Measurements from ENCODE around the gene SLC18A3. TPM values are rescaled to one million over a fixed set of nuclear protein-coding genes. Genes with fewer than 3 reads are reported as not detected.

Gene SLC18A3
- total RNA-seq, 1 experiment from 2014 or later, result not detected

GRCh38 chr10:49605216-49605938 is 4.7 kb upstream of the SLC18A3 start:
- CTCF ChIA-PET, result no interaction called here
- intact Hi-C loops (cut with micrococcal nuclease; ENCODE audit: unreplicated experiment), result no loop called here
- no peak overlapping the region for H3K27ac ChIP-seq (ENCODE audit: low read length)

GRCh38 chr10:49605939-49606509 is 4.1 kb upstream of the SLC18A3 start:
- Histone ChIP-seq H3K36me3 (ENCODE audit: control insufficient read depth, insufficient read depth, low read length) (no peaks in the 10 kb centered on the region), H3K27ac (ENCODE audit: low read length) (no peak overlapping the region), H3K9me3 (ENCODE audit: control insufficient read depth, insufficient read depth, low read depth, low read length) (no peaks in the 10 kb centered on the region), H3K4me1 (ENCODE audit: control insufficient read depth, insufficient read depth, low read length) (no peaks in the 10 kb centered on the region), H3K4me3 (ENCODE audit: low read depth in 2 of 2, low read length in 2 of 2) (no peak overlapping the region), H3K27me3 (ENCODE audit: control insufficient read depth, insufficient read depth, low read length) (peaks cover 24% of the 10 kb centered on the region)
- in situ Hi-C loops (cut with HindIII; ENCODE audit: low pct_unique_long_range_greater_than_20kb, low sequenced_read_pairs), result no loop called here
- DNase-seq (ENCODE audit: low read depth, low spot score) (no peak), ATAC-seq (no peak)
- CTCF ChIA-PET, result interaction anchor here (0.7 kb wide), 1 partner anchor 10 kb away, joined by 3 read pairs; no protein-coding TSS in a partner anchor
- intact Hi-C loops (cut with micrococcal nuclease; ENCODE audit: unreplicated experiment), result no loop called here
- POLR2A ChIA-PET, result no interaction called here
- TF ChIP-seq POLR2AphosphoS5 (IDR thresholded peaks at IDR 0.05; ENCODE audit: low read depth, low read length) (no peak), SIN3A (IDR thresholded peaks at IDR 0.05; ENCODE audit: borderline replicate concordance, insufficient read depth, low read depth, low read length) (no peak), TCF7L2 (IDR thresholded peaks at IDR 0.05; ENCODE audit: low read depth, low read length) (no peak)
- TF ChIP-seq, protein P1, sequence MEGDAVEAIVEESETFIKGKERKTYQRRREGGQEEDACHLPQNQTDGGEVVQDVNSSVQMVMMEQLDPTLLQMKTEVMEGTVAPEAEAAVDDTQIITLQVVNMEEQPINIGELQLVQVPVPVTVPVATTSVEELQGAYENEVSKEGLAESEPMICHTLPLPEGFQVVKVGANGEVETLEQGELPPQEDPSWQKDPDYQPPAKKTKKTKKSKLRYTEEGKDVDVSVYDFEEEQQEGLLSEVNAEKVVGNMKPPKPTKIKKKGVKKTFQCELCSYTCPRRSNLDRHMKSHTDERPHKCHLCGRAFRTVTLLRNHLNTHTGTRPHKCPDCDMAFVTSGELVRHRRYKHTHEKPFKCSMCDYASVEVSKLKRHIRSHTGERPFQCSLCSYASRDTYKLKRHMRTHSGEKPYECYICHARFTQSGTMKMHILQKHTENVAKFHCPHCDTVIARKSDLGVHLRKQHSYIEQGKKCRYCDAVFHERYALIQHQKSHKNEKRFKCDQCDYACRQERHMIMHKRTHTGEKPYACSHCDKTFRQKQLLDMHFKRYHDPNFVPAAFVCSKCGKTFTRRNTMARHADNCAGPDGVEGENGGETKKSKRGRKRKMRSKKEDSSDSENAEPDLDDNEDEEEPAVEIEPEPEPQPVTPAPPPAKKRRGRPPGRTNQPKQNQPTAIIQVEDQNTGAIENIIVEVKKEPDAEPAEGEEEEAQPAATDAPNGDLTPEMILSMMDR (IDR thresholded peaks at IDR 0.05), result no peak
- TF ChIP-seq, protein P2, sequence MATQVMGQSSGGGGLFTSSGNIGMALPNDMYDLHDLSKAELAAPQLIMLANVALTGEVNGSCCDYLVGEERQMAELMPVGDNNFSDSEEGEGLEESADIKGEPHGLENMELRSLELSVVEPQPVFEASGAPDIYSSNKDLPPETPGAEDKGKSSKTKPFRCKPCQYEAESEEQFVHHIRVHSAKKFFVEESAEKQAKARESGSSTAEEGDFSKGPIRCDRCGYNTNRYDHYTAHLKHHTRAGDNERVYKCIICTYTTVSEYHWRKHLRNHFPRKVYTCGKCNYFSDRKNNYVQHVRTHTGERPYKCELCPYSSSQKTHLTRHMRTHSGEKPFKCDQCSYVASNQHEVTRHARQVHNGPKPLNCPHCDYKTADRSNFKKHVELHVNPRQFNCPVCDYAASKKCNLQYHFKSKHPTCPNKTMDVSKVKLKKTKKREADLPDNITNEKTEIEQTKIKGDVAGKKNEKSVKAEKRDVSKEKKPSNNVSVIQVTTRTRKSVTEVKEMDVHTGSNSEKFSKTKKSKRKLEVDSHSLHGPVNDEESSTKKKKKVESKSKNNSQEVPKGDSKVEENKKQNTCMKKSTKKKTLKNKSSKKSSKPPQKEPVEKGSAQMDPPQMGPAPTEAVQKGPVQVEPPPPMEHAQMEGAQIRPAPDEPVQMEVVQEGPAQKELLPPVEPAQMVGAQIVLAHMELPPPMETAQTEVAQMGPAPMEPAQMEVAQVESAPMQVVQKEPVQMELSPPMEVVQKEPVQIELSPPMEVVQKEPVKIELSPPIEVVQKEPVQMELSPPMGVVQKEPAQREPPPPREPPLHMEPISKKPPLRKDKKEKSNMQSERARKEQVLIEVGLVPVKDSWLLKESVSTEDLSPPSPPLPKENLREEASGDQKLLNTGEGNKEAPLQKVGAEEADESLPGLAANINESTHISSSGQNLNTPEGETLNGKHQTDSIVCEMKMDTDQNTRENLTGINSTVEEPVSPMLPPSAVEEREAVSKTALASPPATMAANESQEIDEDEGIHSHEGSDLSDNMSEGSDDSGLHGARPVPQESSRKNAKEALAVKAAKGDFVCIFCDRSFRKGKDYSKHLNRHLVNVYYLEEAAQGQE (IDR thresholded peaks at IDR 0.05; ENCODE audit: insufficient read depth in 1 of 2, low read depth in 2 of 2, low read length in 1 of 2), result no peak
- no TSS peak for BruUV-seq (replicated peaks)

More at GRCh38 chr10:49605216-49605938, 4.7 kb upstream of the SLC18A3 start:
- DNase-seq (ENCODE audit: low read depth, low spot score), result no peak
- Histone ChIP-seq H3K9me3 (ENCODE audit: control insufficient read depth, insufficient read depth, low read depth, low read length) (no peaks in the 10 kb centered on the region), H3K4me3 (ENCODE audit: low read depth in 2 of 2, low read length in 2 of 2) (no peak overlapping the region), H3K27me3 (ENCODE audit: control insufficient read depth, insufficient read depth, low read length) (peaks cover 24% of the 10 kb centered on the region), H3K4me1 (ENCODE audit: control insufficient read depth, insufficient read depth, low read length) (no peaks in the 10 kb centered on the region), H3K36me3 (ENCODE audit: control insufficient read depth, insufficient read depth, low read length) (no peaks in the 10 kb centered on the region)
- POLR2A ChIA-PET, result interaction anchor here (0.7 kb wide), 1 partner anchor 67 kb away, joined by 7 read pairs; the partner anchor contains the start of gene ERCC6
- TF ChIP-seq TCF7L2 (IDR thresholded peaks at IDR 0.05; ENCODE audit: low read depth, low read length) (no peak), POLR2AphosphoS5 (IDR thresholded peaks at IDR 0.05; ENCODE audit: low read depth, low read length) (no peak)
- TF ChIP-seq, protein P2 (IDR thresholded peaks at IDR 0.05; ENCODE audit: insufficient read depth in 1 of 2, low read depth in 2 of 2, low read length in 1 of 2), result no peak
- BruUV-seq (replicated peaks), result no TSS peak
- ATAC-seq, result no peak
- in situ Hi-C loops (cut with HindIII; ENCODE audit: low pct_unique_long_range_greater_than_20kb, low sequenced_read_pairs), result no loop called here
